A549 treated with dexamethasone at 1 μM for 4 hours (cell line): ENCODE results near the gene FERMT3. TPM values are rescaled to one million over a fixed set of nuclear protein-coding genes. Genes with fewer than 3 reads are reported as not detected.

Experiments
- total RNA-seq: library from RNA; stranded (reverse); fragments of 200-300 nt; extraction: Qiagen RNA extraction; gene quantifications from 5 replicates; pipeline ENCODE4 v1.2.3, GENCODE V29; 2022

FERMT3 gene
- total RNA-seq, result 0.82 to 2.2 TPM (median 1.4 TPM) in 5 replicates

DNA sequence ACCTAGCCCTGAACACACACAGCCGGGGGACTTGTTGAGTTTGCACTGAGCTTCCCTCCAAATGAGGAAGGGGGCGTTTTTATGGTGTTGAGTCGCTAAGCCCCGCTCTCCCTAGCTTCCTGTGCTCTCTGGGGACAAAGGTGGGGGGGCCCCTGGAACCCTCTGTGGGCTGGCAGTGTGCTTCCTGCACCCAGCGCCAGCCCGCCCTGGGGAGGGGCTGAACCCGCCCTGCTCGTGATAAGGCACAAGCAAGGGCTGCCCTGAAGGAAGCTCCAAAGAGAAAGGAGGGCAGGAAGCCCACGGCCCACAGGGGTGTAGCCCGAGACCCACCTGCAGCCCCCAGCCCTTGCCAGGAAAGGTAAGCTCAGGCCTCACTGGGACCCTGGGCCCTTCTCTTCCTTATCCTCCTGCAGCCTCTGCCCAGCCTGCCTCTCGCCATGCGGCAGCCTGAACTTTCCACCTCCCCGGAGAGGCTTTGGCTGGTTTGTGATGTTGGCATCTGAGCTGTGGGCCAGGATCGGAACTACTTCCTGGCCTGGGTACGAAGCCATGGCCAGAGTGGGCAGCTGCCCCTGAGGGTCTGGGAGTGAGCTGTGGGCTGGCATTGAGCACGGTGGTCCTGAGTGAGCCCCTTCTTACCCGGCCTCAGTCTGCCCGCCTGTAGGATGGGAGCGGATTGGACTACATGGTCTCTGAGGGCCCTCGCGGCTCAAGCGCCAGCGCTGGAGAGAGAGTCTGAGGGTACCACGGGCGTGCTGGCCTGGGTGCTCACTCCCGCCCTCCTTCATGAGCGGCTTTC, at the start of gene FERMT3:
Gene FERMT3 (plus strand): TSS at position 265 of the 799 bp plus-strand sequence. CDS start 644 bp downstream, outside the sequence.

DNA sequence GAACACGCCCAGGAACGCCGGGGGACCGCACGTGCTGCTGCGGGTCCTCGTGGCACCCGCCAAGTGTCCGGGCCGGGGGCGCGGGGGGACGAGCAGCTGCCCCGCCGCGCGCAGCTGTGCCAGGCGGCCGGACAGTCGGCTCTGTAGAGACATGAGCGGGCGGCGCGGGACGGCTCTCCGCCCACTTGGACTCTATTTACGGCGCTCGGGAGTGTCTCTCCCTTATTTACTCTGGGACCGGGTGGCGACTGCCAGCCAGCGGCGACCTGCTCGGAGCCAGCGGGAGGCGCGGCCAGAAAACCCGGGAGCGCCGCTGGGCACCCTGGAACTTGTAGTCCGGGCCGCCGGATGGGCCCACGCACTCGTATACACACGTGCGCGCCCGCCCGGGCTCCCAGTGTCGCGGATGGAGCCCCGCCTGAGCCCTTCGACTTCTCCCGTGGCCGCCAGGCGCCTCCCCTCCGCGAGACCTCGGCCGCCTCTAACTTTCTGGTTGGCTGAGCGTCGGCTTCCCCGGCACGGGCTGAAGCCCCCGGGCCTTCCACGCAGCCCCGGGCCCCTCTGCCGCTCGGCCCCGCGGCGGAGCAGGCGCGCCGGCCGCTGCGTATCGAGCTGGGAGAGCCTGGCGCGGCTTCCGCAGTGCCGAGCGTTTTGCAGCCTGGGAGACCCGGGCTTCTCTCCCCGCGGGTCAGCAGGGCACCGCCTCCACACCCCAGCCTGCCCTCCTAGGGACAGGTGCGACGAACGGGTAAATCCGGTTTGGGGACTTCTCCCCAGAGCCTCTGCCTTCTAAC, 40.5 kb upstream of the FERMT3 start, which contains the start of gene MACROD1:
Gene MACROD1 (minus strand): TSS at position 272 of the 794 bp plus-strand sequence. CDS start 119 bp downstream, at position 153.

DNA sequence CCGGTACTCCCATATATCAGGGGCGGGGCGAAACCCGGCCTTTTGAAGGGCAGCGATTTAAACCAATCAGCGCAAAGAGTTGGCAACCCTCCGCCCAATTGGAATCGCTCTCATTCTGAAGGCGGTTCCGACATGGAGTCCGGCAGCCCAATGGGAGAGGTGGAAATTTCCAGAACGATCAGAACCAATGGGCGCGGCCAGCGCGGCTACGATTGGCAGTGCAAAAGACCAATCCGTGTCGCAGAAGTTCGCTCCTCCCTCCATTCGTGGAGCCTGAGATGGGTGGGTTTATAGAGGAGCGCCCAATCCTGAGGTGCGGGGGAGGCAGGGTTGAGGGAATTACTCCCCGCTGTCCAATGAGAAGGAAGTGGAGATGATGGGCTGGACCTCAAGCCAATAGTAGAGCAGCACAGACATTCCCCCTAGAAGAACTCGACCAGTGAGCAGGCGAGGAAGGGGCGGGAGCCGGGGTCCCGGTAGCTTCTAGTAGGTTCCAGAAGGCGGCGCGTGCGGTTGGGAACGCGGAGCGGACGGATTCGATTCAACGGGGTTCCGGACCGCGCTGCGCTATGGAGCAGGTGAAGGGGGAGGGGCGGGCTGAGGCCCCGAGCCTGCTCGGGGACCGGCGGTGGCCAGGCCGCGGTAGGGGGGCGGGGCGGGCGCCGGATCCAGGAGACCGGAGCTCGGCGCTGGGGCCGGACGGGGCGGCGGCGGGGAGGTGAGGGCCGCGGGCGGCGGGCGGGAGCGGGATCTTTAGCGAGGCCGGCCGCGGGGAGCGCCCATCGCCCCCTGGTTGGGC, 20.6 kb upstream of the FERMT3 start, which contains the start of gene STIP1:
Gene STIP1 (plus strand): TSS at position 479 of the 799 bp plus-strand sequence. CDS start 91 bp downstream, at position 570.

DNA sequence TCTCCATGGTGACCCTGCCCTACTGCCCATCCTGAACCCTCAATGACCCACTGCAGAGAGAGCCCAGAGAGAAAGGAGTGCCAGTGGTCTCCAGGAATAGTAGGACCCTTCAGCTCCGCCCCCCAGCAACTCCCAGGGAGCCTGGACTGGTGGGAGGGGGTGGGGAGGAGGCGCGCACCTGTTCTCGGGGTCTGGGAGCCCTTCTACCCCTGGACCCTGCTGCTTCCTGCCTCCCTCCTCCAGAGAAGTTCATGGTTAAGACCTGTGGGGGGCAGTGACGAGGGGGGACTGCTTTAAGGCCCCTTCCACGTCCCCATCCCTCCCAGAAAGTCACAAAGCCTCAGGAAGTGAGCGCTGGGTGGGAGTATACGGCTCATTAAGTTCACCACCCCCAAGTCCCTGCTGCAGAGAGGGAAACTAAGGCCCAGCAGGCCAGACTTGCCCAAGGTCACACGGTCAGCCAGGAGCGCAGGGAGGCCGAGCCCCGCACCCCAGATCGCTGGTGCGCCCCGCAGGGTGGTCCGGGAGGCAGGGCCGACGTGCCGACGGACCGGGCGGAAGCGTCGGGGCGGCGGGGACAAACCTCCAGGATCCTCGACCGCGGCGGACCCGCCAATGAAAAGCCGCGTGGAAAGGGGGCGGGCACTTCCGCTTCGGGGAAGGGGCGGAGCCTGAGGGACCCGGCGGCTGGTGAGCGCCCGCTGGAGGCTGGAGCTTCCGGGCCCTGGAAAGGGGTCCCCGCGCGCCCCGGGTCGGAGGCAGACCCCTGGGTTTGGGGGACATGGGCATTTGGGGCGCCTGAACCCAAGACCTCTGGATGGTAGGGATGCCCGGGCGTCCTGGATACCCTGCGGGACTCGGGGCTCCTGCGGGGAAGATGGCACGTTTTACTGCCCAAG, 19.3 kb downstream of the FERMT3 start, which contains the start of the genes NUDT22 and TRPT1:
Gene NUDT22 (plus strand): TSS at position 667 of the 899 bp plus-strand sequence. CDS start 379 bp downstream, outside the sequence.
Gene TRPT1 (minus strand): TSS at position 579 of the 899 bp plus-strand sequence. CDS start 326 bp downstream, at position 253.

DNA sequence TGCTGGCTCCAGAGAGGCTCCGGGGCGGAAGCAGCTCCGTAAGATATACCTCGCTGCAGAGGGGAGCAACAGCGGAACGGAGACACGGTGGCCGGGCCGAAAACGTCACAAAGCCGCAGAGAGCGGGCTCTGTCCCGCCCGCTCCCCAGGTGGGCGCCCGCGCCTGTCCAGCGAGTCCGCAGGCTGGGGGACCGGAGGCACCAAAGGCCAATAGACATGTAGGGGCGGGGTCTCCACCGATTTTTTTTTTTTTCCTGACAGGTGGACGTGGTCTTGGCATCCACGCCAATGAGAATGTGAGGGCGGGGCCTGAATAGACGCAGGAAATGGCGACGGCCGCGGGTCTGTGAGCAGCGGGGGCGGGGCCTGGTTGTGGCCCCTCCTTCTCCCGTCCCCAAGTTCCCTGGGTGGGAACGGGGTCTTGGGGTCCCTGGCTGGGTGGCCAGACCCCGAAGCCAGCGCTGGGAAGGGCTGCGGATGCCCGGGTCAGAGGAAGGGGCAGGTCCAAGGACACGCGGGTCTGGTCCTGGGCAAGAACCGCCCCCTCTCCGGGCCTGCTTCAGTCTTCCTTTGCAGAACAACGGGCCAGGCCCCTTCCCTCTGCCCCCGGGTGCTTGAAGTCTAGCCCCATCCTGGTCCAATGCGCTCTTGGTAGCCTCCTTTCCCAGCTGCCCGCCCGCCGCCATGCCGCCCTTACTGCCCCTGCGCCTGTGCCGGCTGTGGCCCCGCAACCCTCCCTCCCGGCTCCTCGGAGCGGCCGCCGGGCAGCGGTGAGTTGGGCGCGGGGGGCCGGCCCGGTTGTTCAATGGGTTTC, 23.9 kb downstream of the FERMT3 start, which contains the start of gene DNAJC4:
Gene DNAJC4 (plus strand): TSS at position 378 of the 814 bp plus-strand sequence. CDS start 307 bp downstream, at position 685.

DNA sequence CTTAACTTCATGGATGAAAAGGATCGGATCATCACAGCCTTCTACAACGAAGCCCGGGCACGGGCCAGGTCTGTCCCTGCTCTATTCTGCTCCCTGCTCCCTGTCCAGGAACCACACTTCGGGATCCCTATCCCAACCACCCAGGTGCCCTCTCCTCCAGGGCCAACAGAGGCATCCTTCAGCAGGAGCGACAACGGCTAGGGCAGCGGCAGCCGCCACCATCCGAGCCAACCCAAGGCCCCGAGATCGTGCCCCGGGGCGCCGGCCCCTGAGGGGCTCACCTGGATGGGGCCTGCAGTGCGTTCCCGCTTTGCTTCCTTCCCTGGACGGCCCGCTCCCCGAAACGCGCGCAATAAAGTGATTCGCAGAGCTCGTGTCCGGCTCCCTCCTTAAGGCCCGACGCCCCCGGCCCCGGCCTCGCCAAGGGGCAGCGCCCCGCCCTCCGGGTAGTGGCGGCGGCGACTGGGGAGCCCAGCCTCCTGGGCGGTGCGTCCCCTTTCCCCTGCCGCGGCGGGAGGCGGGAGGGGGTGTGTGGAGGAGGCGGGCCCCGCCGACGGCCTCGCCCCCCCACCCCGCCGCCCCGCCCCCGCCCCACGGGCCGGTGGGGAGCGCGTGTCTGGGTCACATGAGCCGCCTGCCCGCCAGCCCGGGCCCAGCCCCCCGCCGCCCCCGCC, 27.5 kb downstream of the FERMT3 start, which contains the start of gene VEGFB:
Gene VEGFB (plus strand): TSS at position 672 of the 674 bp plus-strand sequence. CDS start 250 bp downstream, outside the sequence.

DNA sequence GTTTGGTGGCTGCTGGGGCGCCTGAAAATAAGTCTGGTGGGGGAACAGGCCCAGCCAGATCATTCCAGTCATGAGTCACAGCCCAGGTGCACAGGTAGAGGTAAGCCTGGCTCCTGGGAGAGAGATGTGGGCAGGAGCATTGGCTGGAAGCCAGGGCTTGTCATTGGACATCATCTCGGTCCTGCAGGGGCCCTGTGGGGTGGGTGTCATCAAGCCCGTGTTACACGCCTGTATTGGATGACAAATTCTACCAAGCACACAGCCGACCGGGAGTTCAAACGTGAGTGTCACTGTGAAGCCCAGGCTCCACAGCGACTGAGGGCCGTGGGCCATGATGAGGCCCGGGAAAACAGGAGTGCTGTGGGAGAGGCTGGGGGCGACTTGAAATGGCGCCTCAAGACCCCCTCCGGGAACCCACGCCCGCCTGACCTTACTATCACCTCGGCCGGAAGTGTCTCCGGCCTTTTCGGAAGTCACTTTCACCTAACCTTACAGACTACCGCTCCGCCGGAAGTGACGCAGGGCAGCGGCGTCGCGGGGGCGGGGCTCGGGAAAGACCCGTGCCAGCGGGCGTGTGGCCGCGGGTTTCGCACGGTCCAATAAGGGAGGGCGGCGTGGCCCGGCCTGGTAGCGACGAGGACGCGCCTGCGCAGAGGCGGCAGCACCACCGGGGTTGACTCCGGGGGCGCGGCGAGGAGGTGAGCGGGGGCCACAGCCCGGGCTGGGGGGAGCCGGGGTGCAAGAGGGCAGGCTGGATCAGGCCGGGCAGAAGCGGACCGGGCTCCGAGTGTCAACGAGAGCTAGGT, 34.1 kb downstream of the FERMT3 start, which contains the start of gene FKBP2:
Gene FKBP2 (plus strand): TSS at position 661 of the 806 bp plus-strand sequence. CDS start 1,293 bp downstream, outside the sequence.

DNA sequence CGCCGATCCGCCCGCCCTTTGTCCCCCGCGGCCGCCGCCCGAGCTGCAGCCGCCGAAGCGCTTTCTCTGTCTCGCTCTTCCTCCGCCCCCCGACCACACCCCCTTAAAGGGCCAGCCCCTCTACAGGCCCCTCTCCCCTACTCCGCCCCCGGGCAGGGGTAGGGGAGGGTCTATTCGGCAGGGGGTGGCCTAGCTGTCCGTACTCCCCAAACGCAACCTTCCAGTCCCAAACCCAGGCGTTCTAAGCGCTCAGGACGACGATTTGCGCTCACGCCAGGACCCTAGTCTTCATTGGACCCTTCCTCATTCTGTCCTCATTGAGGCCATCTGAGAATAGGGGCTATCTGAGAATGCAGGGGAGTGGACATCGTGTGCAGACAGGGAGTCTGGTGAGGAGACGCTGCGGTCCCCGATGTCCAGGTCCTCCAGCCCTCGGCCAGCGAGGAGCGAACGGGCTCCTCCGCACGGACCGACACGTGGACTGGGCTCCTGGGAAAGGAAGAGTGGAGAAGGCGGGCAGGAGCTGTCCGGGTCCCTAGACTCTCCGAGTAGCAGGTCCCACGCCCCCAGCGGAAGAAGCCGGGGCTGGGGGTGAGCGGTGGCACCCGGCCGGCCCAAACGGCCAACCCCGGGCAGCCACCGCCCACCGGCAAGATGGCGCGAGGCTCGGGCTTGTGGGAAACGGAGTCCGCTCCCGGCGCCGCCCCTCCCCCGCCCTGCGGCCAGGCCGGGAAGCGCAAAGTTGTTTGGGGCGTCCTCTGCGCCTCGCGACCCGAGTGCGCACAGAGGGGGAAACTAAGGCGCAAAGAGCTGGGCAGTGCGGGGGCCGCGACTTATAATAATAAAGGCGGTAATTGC, 40.6 kb downstream of the FERMT3 start, which contains the start of gene PPP1R14B:
Gene PPP1R14B (minus strand): TSS at position 73 of the 858 bp plus-strand sequence. CDS start 270 bp downstream, outside the sequence.

DNA sequence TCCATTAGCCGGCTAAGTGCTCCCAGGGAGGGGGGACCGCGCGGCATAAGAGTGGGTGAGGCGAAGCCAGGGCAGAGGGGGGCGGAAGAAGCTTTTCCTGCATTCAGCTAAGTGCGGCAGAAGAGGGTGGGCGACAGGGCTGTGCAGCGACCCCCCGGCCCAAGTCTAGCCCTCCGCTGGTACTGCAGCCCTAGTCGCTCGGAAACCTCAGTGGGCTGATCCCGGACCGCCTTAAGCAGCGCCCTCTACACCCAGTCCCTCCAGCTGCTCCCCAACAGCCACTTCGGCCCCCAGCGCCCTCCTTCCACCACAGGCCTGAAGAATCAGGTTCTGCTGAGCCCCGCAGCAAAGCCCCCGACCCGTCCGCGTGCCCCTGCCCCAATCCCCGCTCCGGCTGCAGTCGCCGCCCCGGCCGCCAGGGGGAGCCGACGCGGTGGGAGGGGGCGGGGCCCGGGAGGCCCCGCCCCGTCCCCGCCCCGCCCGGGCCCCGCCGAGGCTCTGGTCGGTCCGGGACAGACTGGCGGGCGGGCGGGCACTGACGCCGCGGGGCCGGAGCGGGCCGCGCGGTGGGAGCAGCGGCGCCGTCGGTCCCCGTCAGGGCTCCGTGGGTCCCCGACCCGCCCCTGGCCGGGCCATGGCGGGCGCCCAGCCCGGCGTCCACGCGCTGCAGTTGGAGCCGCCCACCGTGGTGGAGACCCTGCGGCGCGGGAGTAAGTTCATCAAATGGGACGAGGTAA, 44.7 kb downstream of the FERMT3 start, which contains the start of gene PLCB3:
Gene PLCB3 (plus strand): TSS at position 515 of the 737 bp plus-strand sequence. CDS start 120 bp downstream, at position 635.

Other genes with a start within 250 kb of the FERMT3 start
- gene COX8A, start 232.1 kb upstream of the FERMT3 start, total RNA-seq, result 698 to 891 TPM (median 802 TPM) in 5 replicates
- 101 to 121 TPM (median 115 TPM) in 5 replicates for gene OTUB1, start 220.3 kb upstream of the FERMT3 start, total RNA-seq
- 0.04 to 0.08 TPM (median 0.05 TPM) in 5 replicates for gene FLRT1, start 170.8 kb upstream of the FERMT3 start, total RNA-seq
- 10.6 to 15.5 TPM (median 12.9 TPM) in 5 replicates for gene MACROD1, start 40.6 kb upstream of the FERMT3 start, total RNA-seq
- 241 to 263 TPM (median 255 TPM) in 5 replicates for gene STIP1, start 20.6 kb upstream of the FERMT3 start, total RNA-seq
- gene TRPT1, start 19.5 kb downstream of the FERMT3 start, total RNA-seq, result 19.2 to 21.6 TPM (median 19.8 TPM) in 5 replicates
- 27.2 to 38.2 TPM (median 36.9 TPM) in 5 replicates for gene NUDT22, start 19.6 kb downstream of the FERMT3 start, total RNA-seq
- gene DNAJC4, start 23.8 kb downstream of the FERMT3 start, total RNA-seq, result 18.9 to 23.0 TPM (median 21.0 TPM) in 5 replicates
- gene VEGFB, start 27.9 kb downstream of the FERMT3 start, total RNA-seq, result 37.8 to 48.7 TPM (median 47.0 TPM) in 5 replicates
- gene FKBP2, start 34.4 kb downstream of the FERMT3 start, total RNA-seq, result 129 to 148 TPM (median 140 TPM) in 5 replicates
- gene PPP1R14B, start 40.2 kb downstream of the FERMT3 start, total RNA-seq, result 249 to 383 TPM (median 346 TPM) in 5 replicates
- gene PLCB3, start 44.8 kb downstream of the FERMT3 start, total RNA-seq, result 14.4 to 23.7 TPM (median 20.5 TPM) in 5 replicates
- 74.7 to 87.8 TPM (median 85.4 TPM) in 5 replicates for gene BAD, start 77.9 kb downstream of the FERMT3 start, total RNA-seq
- 24.6 to 53.9 TPM (median 47.7 TPM) in 5 replicates for gene GPR137, start 79.1 kb downstream of the FERMT3 start, total RNA-seq
- 0.11 TPM in 2 of 5 replicates, not detected in the others for gene KCNK4, start 84.6 kb downstream of the FERMT3 start, total RNA-seq
- 2.0 to 3.9 TPM (median 2.9 TPM) in 5 replicates for gene CATSPERZ, start 93.6 kb downstream of the FERMT3 start, total RNA-seq
- 37.1 to 49.9 TPM (median 47.3 TPM) in 5 replicates for gene ESRRA, start 98.8 kb downstream of the FERMT3 start, total RNA-seq
- 367 to 421 TPM (median 395 TPM) in 5 replicates for gene TRMT112, start 110.8 kb downstream of the FERMT3 start, total RNA-seq
- gene PRDX5, start 111.4 kb downstream of the FERMT3 start, total RNA-seq, result 405 to 485 TPM (median 456 TPM) in 5 replicates
- gene CCDC88B, start 133.5 kb downstream of the FERMT3 start, total RNA-seq, result 7.0 to 9.9 TPM (median 8.7 TPM) in 5 replicates
- gene RPS6KA4, start 152.4 kb downstream of the FERMT3 start, total RNA-seq, result 45.5 to 63.6 TPM (median 60.8 TPM) in 5 replicates